DND-41 (cell line): ENCODE measurements around the gene RPA1.

Experiments used
- ATAC-seq: fragments of 200-7000 bp; cut with Tn5 transposase; 3 replicates; pipeline ENCODE4 v1.9.1; 2021; ENCODE audit warnings: low read depth; ENCODE audit not compliant: insufficient read depth
- DNase-seq: peaks from one replicate; pipeline ENCODE4 v3.0.0-alpha.2; 2020
- H2AFZ ChIP-seq: 2 replicates; pipeline ENCODE4 v1.6.0; 2012; ENCODE audit warnings: low read depth, low read length
- H3K27ac ChIP-seq: 2 replicates; pipeline ENCODE4 v1.5.1; 2012; ENCODE audit warnings: low read length, inconsistent platforms
- H3K27me3 ChIP-seq: fragments of 200-600 bp; sonication (generic); 2 replicates; pipeline ENCODE4 v1.6.0; 2012; ENCODE audit warnings: low read length, mild to moderate bottlenecking, inconsistent platforms; ENCODE audit not compliant: insufficient read depth, poor library complexity
- H3K36me3 ChIP-seq: 2 replicates; pipeline ENCODE4 v1.5.1; 2012; ENCODE audit warnings: low read length, inconsistent platforms; ENCODE audit not compliant: insufficient read depth
- H3K4me1 ChIP-seq: 2 replicates; pipeline ENCODE4 v1.5.1; 2012; ENCODE audit warnings: mild to moderate bottlenecking, low read length; ENCODE audit not compliant: insufficient read depth
- H3K4me2 ChIP-seq: 2 replicates; pipeline ENCODE4 v1.6.0; 2012; ENCODE audit warnings: mild to moderate bottlenecking, moderate library complexity, low read length, inconsistent platforms; ENCODE audit not compliant: insufficient read depth
- H3K4me3 ChIP-seq, 2 experiments: fragments of 200-600 bp in 1 of 2; shearing (Covaris generic) in 1 of 2; 2 replicates each; pipeline ENCODE4 v1.5.1; 2012 to 2016; ENCODE audit warnings: inconsistent platforms in 2 of 2, low read length in 2 of 2, mild to moderate bottlenecking in 2 of 2, low read depth in 1 of 2, moderate library complexity in 1 of 2
- H3K79me2 ChIP-seq: 2 replicates; pipeline ENCODE4 v1.6.0; 2012; ENCODE audit warnings: low read length, inconsistent platforms; ENCODE audit not compliant: insufficient read depth
- H3K9ac ChIP-seq: 2 replicates; pipeline ENCODE4 v1.6.0; 2012; ENCODE audit warnings: low read depth, mild to moderate bottlenecking, inconsistent platforms, low read length, moderate library complexity
- H3K9me3 ChIP-seq: 2 replicates; pipeline ENCODE4 v1.5.1; 2012; ENCODE audit warnings: low read length, moderate library complexity, mild to moderate bottlenecking, inconsistent platforms; ENCODE audit not compliant: insufficient read depth, severe bottlenecking
- H4K20me1 ChIP-seq: 2 replicates; pipeline ENCODE4 v1.6.0; 2012; ENCODE audit warnings: low read length; ENCODE audit not compliant: insufficient read depth
- EZH2 ChIP-seq: IDR thresholded peaks from 3 replicates; pipeline ENCODE4 v1.6.1; 2012; ENCODE audit warnings: borderline replicate concordance, low read depth, mild to moderate bottlenecking, moderate library complexity, low read length, inconsistent platforms; ENCODE audit not compliant: severe bottlenecking
- TF ChIP-seq, protein P1 (sequence below): IDR thresholded peaks from 2 replicates; pipeline ENCODE4 v1.5.1; 2012; ENCODE audit warnings: borderline replicate concordance, low read length, moderate library complexity, mild to moderate bottlenecking; ENCODE audit not compliant: poor library complexity, severe bottlenecking; ENCODE audit errors: extremely low read depth

Gene RPA1

DNA sequence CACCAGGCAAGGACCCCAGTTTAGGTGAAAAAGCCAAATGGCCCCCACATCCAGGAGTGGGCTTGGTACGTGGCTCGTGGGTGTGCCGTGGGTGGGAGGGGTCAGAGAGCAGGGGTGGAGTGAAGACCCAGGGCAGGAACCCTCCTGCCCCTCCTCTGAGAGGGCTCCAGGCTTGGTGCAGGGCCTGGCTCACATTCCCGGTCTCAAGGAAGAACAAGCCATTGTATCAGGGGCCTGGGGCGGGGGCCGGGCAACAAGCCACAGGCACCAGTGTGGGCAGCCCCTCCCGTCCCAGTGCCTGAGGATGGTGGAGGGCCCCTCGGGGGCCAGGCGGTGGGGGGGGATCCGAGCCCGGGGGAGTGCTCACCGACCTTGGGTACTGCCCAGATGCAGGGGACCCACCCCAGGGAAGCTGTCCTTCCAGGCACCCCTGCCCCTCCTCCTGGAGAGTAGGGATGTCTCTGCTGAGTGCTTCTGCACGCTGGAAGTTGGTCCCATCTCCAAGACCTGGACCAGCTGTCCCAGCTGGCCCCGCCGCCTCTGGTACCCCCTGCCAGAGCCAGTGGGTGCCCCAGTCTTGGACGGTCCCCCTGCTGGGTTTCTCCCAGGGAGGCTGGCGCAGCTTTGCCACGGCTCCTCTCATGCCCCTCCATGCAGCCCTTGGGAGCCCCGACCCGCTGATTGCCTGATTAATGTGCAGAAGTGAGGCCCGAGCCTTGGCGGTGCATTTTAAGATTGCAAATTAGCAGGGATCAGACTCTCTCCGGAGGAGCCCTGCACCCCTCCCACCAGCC lies 111.7 kb downstream of the RPA1 start:
- ATAC-seq = no peak
- no peaks in the 10 kb centered on the region for H3K27me3 ChIP-seq
- no peak overlapping the region for H3K4me2 ChIP-seq
- H2AFZ ChIP-seq = no peak overlapping the region
- H3K9ac ChIP-seq = no peak overlapping the region
- H3K36me3 ChIP-seq = no peaks in the 10 kb centered on the region
- DNase-seq = no peak
- H4K20me1 ChIP-seq = no peaks in the 10 kb centered on the region; the same call in none of the 2 replicates
- TF ChIP-seq EZH2 = no peak
- TF ChIP-seq, protein P1, sequence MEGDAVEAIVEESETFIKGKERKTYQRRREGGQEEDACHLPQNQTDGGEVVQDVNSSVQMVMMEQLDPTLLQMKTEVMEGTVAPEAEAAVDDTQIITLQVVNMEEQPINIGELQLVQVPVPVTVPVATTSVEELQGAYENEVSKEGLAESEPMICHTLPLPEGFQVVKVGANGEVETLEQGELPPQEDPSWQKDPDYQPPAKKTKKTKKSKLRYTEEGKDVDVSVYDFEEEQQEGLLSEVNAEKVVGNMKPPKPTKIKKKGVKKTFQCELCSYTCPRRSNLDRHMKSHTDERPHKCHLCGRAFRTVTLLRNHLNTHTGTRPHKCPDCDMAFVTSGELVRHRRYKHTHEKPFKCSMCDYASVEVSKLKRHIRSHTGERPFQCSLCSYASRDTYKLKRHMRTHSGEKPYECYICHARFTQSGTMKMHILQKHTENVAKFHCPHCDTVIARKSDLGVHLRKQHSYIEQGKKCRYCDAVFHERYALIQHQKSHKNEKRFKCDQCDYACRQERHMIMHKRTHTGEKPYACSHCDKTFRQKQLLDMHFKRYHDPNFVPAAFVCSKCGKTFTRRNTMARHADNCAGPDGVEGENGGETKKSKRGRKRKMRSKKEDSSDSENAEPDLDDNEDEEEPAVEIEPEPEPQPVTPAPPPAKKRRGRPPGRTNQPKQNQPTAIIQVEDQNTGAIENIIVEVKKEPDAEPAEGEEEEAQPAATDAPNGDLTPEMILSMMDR = no peak
- no peak overlapping the region for H3K27ac ChIP-seq
- no peaks in the 10 kb centered on the region for H3K79me2 ChIP-seq
- H3K4me3 ChIP-seq = no peak overlapping the region
- H3K4me1 ChIP-seq = no peaks in the 10 kb centered on the region
- H3K9me3 ChIP-seq = no peaks in the 10 kb centered on the region

DNA sequence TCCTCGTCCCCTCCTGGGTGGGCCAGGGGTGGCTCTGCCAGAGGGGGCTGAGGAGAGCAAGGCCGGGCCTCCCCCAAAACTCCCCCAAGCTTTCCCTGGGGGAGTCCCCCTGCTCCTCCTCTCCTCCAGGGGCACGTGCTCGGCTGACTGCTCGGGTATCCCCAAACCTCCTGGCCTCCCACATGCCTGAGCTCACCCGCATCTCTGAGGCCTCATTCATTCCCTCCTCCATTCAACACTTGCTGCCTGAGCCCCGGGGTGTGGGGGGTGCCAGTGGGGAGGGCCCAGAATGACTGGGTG lies 112.2 kb downstream of the RPA1 start:
- ATAC-seq (no peak), DNase-seq (no peak)
- Histone ChIP-seq H3K9ac (no peak overlapping the region), H3K79me2 (no peaks in the 10 kb centered on the region), H3K36me3 (no peaks in the 10 kb centered on the region), H3K4me2 (no peak overlapping the region), H3K4me1 (no peaks in the 10 kb centered on the region), H3K4me3 (no peak overlapping the region), H2AFZ (no peak overlapping the region), H3K27ac (no peak overlapping the region), H4K20me1 (no peaks in the 10 kb centered on the region; the same call in none of the 2 replicates), H3K27me3 (no peaks in the 10 kb centered on the region), H3K9me3 (no peaks in the 10 kb centered on the region)
- TF ChIP-seq, protein P1 = no peak
- TF ChIP-seq EZH2 = no peak

DNA sequence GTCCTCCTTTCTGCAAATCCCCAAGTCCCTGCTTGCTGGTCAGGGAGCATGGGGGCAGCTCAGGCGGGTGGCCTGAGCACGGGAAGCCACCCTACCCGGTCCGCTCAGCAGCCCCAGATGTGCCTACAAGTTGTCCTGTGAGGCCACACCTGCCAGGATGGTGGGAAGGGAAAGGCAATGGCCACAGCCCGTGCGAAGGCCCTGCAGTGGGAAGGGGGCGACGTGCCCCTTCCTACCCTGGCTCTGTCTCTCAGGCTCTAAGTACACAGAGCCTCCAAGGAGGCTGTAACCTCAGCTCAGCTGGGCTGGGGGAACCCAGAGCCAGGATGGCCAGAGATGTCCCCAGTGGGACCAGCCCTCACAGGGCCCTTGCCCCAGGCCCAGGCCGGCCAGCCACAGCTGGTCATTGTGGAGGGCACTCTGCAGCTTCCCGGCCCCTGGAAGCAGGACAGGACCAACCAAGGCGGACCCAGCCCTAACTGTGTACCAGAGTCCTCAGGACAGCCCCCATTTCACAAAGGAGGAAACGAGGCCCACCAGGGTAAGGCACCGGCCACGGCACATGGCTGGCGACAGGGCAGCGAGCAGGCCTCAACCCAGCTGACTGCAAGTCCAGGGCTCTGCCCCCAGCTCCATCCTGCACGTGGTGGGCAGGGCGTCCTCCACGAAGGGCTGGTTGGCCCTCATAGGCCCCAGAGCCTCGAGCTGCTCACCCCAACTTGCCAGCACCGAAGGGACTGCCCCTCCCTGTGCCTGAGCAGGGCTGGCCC lies 113.0 kb downstream of the RPA1 start:
- Histone ChIP-seq H2AFZ (no peak overlapping the region), H3K27me3 (no peaks in the 10 kb centered on the region), H3K4me3 (no peak overlapping the region), H3K9ac (no peak overlapping the region), H3K4me2 (no peak overlapping the region), H3K79me2 (no peaks in the 10 kb centered on the region), H3K4me1 (no peaks in the 10 kb centered on the region), H3K27ac (no peak overlapping the region), H3K9me3 (no peaks in the 10 kb centered on the region), H3K36me3 (no peaks in the 10 kb centered on the region), H4K20me1 (no peaks in the 10 kb centered on the region; the same call in none of the 2 replicates)
- TF ChIP-seq, protein P1 = no peak
- no peak for TF ChIP-seq EZH2
- DNase-seq (no peak), ATAC-seq (no peak)
